SK-N-SH treated with all-trans-retinoic acid at 6 μM for 48 hours (cell line): ENCODE measurements around the gene PRAF2.

ENCODE experiments used
- ATAC-seq: fragments of 200-7000 bp; cut with Tn5 transposase; 3 replicates; pipeline ENCODE4 v1.9.1; 2020; ENCODE audit warnings: mild to moderate bottlenecking, moderate library complexity
- ARNTL ChIP-seq: fragments of 450-650 bp; formaldehyde crosslinking; IDR thresholded peaks from 2 replicates; pipeline ENCODE4 v1.5.0; 2020; ENCODE audit warnings: low read depth, mild to moderate bottlenecking, moderate library complexity, borderline replicate concordance
- BACH2 ChIP-seq: fragments of 250-450 bp; sonication (Bioruptor Pico); IDR thresholded peaks from 2 replicates; pipeline ENCODE4 v1.9.0; 2021; ENCODE audit warnings: mild to moderate bottlenecking, borderline replicate concordance
- CREB5 ChIP-seq: fragments of 250-450 bp; sonication (Bioruptor Pico); IDR thresholded peaks from 2 replicates; pipeline ENCODE4 v1.5.1; 2020; ENCODE audit warnings: low read depth, mild to moderate bottlenecking, moderate library complexity
- CSDC2 ChIP-seq: fragments of 250-450 bp; sonication (Bioruptor Pico); IDR thresholded peaks from 2 replicates; pipeline ENCODE4 v1.5.0; 2020; ENCODE audit warnings: mild to moderate bottlenecking, moderate library complexity
- CSRNP3 ChIP-seq: fragments of 250-450 bp; sonication (Bioruptor Pico); IDR thresholded peaks from 2 replicates; pipeline ENCODE4 v1.5.1; 2021; ENCODE audit warnings: mild to moderate bottlenecking, moderate library complexity
- ESRRG ChIP-seq: fragments of 250-450 bp; sonication (Bioruptor Pico); IDR thresholded peaks from 2 replicates; pipeline ENCODE4 v1.6.1; 2021; ENCODE audit warnings: mild to moderate bottlenecking
- GLIS3 ChIP-seq: fragments of 250-450 bp; sonication (Bioruptor Pico); IDR thresholded peaks from 2 replicates; pipeline ENCODE4 v1.5.0; 2020; ENCODE audit warnings: mild to moderate bottlenecking, moderate library complexity
- ISL1 ChIP-seq: fragments of 250-450 bp; sonication (Bioruptor Pico); IDR thresholded peaks from 2 replicates; pipeline ENCODE4 v2.1.2; 2022; ENCODE audit warnings: mild to moderate bottlenecking, moderate library complexity
- OSR1 ChIP-seq: fragments of 250-450 bp; sonication (Bioruptor Pico); IDR thresholded peaks from 2 replicates; pipeline ENCODE4 v1.8.0; 2022; ENCODE audit warnings: moderate library complexity, mild to moderate bottlenecking, inconsistent platforms
- PPARA ChIP-seq: fragments of 250-450 bp; sonication (Bioruptor Pico); IDR thresholded peaks from 2 replicates; pipeline ENCODE4 v1.5.0; 2020; ENCODE audit warnings: mild to moderate bottlenecking, borderline replicate concordance
- SNAI2 ChIP-seq: fragments of 250-450 bp; sonication (Bioruptor Pico); IDR thresholded peaks from 2 replicates; pipeline ENCODE4 v1.5.0; 2020; ENCODE audit warnings: mild to moderate bottlenecking, moderate library complexity
- TCF4 ChIP-seq: fragments of 250-450 bp; sonication (Bioruptor Pico); IDR thresholded peaks from 2 replicates; pipeline ENCODE4 v1.8.0; 2021; ENCODE audit warnings: mild to moderate bottlenecking, moderate library complexity, borderline replicate concordance
- TOX ChIP-seq: fragments of 250-450 bp; sonication (Bioruptor Pico); IDR thresholded peaks from 2 replicates; pipeline ENCODE4 v1.8.0; 2021; ENCODE audit warnings: mild to moderate bottlenecking, moderate library complexity, borderline replicate concordance
- TSHZ2 ChIP-seq: fragments of 250-450 bp; sonication (Bioruptor Pico); IDR thresholded peaks from 2 replicates; pipeline ENCODE4 v1.5.0; 2020; ENCODE audit warnings: mild to moderate bottlenecking, moderate library complexity
- ZC3H10 ChIP-seq: fragments of 250-450 bp; sonication (Bioruptor Pico); IDR thresholded peaks from 2 replicates; pipeline ENCODE4 v1.5.1; 2021; ENCODE audit warnings: mild to moderate bottlenecking, moderate library complexity
- ZFP3 ChIP-seq: fragments of 250-450 bp; sonication (Bioruptor Pico); IDR thresholded peaks from 2 replicates; pipeline ENCODE4 v1.5.0; 2020; ENCODE audit warnings: mild to moderate bottlenecking, moderate library complexity
- ZNF565 ChIP-seq: fragments of 450-650 bp; formaldehyde crosslinking; conservative IDR thresholded peaks from 2 replicates; pipeline ENCODE4 v1.5.0; 2020; ENCODE audit warnings: low read depth, mild to moderate bottlenecking, moderate library complexity
- ZNF70 ChIP-seq: fragments of 450-650 bp; formaldehyde crosslinking; IDR thresholded peaks from 2 replicates; pipeline ENCODE4 v1.5.0; 2020; ENCODE audit warnings: mild to moderate bottlenecking, moderate library complexity
- ZNF8 ChIP-seq: fragments of 450-650 bp; formaldehyde crosslinking; IDR thresholded peaks from 2 replicates; pipeline ENCODE4 v1.5.0; 2020; ENCODE audit warnings: mild to moderate bottlenecking, moderate library complexity
- TF ChIP-seq, protein P1 (sequence below): fragments of 250-450 bp; sonication (Bioruptor Pico); IDR thresholded peaks from 2 replicates; pipeline ENCODE4 v1.8.0; 2020; ENCODE audit warnings: mild to moderate bottlenecking, moderate library complexity, borderline replicate concordance
- TF ChIP-seq, protein P2 (sequence below): fragments of 250-450 bp; sonication (Bioruptor Pico); IDR thresholded peaks from 2 replicates; pipeline ENCODE4 v1.8.0; 2021; ENCODE audit warnings: low read depth, mild to moderate bottlenecking, moderate library complexity, borderline replicate concordance

Gene PRAF2

DNA sequence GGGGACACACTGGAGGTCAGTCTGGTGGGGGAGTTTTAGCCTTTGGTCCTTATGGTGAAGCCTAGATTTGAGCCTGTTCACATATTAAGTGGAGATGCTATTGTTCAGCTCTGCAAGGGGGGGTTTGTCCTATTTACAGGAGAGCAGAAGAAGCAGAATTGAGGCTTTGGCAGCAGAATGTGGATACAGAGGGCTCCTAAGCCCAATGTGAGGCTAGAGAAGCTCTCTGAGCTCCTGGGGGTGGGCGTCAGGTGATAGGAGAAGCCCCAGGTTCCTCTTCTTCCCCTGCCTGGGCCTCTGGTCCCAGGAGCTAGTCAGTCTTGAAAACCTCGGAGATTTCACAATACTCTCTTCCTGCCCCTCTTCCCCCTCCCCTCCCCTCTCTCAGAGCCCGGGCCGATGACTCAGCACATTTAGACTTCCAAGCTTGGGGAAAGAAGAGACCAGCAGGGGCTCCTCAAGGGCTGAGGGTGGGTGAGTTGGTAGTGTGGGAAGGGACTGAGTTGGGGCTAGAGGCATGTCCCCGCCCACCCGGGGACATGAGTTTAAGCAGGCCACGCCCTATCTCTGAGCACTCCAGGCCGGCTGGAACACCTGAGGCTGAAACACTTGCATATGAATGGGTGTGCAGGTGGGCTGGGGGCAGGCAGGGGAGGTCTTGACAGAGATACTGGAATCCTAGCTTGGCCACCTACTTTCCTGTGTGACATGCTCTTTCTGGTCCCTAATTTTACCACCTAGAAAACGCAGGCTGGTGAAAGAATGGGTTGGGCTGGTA, 34.0 kb downstream of the PRAF2 start:
- peak; percentile 54 for ATAC-seq
- TF ChIP-seq ZNF565 (no peak), TSHZ2 (CRISPR knock-in tag) (no peak), GLIS3 (CRISPR knock-in tag) (no peak), TCF4 (CRISPR knock-in tag) (no peak), ARNTL (CRISPR knock-in tag) (no peak), OSR1 (no peak), CREB5 (CRISPR knock-in tag) (no peak), ISL1 (no peak), SNAI2 (CRISPR knock-in tag) (no peak), ZFP3 (CRISPR knock-in tag) (no peak), CSDC2 (CRISPR knock-in tag) (no peak), ESRRG (CRISPR knock-in tag) (no peak), ZNF8 (no peak), BACH2 (CRISPR knock-in tag) (no peak; the same call in 1 of the 2 replicates), CSRNP3 (CRISPR knock-in tag) (no peak), ZNF70 (no peak)

DNA sequence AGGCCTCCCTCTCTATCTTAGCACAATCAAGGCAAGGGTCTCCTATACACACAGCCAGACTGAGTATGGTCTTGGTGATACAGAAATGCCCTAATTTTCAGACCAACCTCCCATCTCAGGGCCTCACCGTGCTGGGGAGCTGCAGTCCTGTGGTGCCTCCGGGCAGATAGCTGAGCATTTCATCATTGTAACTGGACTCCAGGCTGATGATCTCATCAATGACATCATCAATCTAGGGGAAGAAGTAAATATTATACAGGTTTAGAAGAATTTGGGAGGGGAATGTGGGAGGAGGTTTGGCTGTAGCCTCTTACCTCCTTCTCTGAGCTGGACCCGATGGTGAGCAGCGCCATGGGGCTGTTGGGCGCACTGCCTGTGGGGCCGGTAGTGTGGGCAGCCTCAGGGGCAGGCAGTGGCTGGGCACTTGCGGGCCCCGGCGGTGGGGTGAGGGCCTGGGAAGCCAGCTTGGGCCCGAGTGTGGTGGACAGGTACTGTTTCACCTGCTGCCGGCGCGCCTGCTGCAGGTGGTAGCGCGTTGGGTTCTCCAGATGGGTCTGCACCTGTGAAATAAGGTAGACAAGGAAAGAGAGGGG, 35.8 kb downstream of the PRAF2 start:
- ATAC-seq, result no peak
- TF ChIP-seq ZNF70 (no peak), CREB5 (CRISPR knock-in tag) (no peak), ZNF8 (no peak), TOX (CRISPR knock-in tag) (no peak), CSDC2 (CRISPR knock-in tag) (no peak), SNAI2 (CRISPR knock-in tag) (no peak), TCF4 (CRISPR knock-in tag) (no peak), ZC3H10 (CRISPR knock-in tag) (no peak), ZNF565 (no peak), ESRRG (CRISPR knock-in tag) (no peak), PPARA (no peak)
- TF ChIP-seq, protein P1, sequence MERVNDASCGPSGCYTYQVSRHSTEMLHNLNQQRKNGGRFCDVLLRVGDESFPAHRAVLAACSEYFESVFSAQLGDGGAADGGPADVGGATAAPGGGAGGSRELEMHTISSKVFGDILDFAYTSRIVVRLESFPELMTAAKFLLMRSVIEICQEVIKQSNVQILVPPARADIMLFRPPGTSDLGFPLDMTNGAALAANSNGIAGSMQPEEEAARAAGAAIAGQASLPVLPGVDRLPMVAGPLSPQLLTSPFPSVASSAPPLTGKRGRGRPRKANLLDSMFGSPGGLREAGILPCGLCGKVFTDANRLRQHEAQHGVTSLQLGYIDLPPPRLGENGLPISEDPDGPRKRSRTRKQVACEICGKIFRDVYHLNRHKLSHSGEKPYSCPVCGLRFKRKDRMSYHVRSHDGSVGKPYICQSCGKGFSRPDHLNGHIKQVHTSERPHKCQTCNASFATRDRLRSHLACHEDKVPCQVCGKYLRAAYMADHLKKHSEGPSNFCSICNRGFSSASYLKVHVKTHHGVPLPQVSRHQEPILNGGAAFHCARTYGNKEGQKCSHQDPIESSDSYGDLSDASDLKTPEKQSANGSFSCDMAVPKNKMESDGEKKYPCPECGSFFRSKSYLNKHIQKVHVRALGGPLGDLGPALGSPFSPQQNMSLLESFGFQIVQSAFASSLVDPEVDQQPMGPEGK (CRISPR knock-in tag), result no peak

- no peak for TF ChIP-seq PPARA
- TF ChIP-seq ZNF70, result no peak
- no peak for TF ChIP-seq ARNTL (CRISPR knock-in tag)
- no peak for TF ChIP-seq CSRNP3 (CRISPR knock-in tag)
- no peak for TF ChIP-seq BACH2 (CRISPR knock-in tag)
- no peak for TF ChIP-seq ZFP3 (CRISPR knock-in tag)
- no peak for TF ChIP-seq ISL1
- TF ChIP-seq, protein P1 (CRISPR knock-in tag), result no peak
- TF ChIP-seq OSR1, result no peak
- no peak for TF ChIP-seq TCF4 (CRISPR knock-in tag)
- TF ChIP-seq, protein P2, sequence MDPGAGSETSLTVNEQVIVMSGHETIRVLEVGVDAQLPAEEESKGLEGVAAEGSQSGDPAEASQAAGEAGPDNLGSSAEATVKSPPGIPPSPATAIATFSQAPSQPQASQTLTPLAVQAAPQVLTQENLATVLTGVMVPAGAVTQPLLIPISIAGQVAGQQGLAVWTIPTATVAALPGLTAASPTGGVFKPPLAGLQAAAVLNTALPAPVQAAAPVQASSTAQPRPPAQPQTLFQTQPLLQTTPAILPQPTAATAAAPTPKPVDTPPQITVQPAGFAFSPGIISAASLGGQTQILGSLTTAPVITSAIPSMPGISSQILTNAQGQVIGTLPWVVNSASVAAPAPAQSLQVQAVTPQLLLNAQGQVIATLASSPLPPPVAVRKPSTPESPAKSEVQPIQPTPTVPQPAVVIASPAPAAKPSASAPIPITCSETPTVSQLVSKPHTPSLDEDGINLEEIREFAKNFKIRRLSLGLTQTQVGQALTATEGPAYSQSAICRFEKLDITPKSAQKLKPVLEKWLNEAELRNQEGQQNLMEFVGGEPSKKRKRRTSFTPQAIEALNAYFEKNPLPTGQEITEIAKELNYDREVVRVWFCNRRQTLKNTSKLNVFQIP (CRISPR knock-in tag), result no peak
- no peak for TF ChIP-seq ZNF8
- no peak for ATAC-seq
Measured at GRCh38 chrX:49030283-49030682, 43.5 kb downstream of the PRAF2 start.
